ENCODE data around the gene SEPTIN10.
A peak's percentile ranks its signal among the peaks of the same experiment; 100 is the strongest.
"Not testable (repeated sequence)": the region's sequence is repeated elsewhere in the genome, so short reads cannot be mapped to it uniquely, and the experiment has no call there.

The SEPTIN10 gene

DNA sequence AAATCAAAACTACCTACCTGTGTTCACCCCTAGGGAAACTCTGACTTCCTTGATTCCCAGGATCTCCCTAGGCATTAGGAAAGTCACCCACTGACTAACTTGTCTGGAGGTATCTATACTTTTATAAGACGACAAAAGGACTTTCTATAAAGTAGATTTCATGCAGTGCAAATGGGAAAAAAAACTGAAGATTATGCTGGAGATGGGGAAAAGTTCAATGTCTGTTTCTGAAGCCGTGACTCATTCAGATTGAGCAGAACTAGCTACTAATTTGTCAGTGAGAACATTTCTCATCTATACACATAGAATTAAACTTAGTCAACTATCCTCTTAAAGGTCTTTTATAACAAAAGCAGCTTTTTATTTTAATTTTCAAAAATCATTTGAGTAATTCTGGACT lies 6.0 kb downstream of the SEPTIN10 start:
- no peak for DNase-seq

DNA sequence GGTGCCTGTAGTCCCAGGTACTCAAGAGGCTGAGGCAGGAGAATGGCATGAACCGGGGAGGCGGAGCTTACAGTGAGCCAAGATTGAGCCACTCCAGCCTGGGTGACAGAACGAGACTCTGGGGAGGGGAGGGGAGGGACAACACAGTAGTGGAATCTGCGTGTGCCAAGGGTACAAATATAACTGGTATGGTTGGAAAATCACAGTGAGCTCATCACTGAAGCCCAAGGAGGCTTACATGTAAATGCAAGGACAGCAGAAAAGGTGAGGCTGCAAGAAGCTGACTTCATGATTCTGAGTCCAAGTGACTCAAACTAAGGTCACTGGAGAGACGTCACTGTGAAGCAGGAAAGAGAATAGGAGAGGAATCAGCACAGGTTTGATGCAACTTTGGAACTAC lies 9.2 kb downstream of the SEPTIN10 start:
- no peak for DNase-seq

DNA sequence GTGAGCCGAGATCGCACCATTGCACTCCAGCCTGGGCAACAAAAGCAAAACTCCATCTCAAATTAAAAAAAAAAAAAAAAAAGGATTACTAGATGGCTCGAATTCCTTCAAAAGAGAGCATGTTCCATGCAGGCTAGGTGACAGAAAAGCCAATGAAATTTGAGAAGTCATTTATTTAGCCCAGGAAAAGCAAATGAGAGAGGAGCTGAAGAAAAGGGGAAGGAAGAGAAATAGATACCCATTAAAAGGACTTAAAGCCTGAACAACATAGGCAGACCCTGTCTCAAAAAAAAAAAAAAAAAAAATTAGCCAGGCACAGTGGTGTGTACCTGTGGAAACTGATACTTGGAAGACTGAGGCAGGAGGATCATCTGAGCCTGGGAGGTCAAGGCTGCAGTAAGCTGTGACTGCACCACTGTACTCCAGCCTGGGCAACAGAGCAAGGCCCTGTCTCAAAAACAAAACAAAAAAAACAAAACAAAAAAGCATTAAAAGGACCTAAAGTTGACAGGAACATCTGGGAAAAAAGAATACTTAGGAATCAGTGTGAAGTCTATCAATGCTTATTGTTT lies 11.1 kb downstream of the SEPTIN10 start:
- DNase-seq, result no peak

DNA sequence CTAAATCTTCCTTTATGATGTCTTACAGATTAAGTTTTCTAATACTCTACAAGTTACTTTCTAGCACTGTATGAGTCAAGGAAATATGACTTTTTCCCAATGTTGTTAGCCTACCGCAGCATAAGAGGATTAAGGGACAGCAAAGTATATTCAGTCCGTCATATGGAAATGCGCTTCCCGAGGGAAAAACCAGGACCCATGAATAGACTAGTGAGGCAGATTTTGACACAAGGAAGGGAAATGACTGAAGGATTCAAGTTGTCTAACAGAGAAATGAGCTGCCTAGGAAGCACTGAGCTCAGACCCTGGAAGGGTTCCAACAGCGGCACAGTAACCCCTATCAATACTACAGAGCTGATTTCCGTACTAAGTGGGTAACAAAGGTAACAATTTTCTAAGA lies 12.0 kb downstream of the SEPTIN10 start:
- peak in 1 of 56 donors; percentile 33 for DNase-seq

DNA sequence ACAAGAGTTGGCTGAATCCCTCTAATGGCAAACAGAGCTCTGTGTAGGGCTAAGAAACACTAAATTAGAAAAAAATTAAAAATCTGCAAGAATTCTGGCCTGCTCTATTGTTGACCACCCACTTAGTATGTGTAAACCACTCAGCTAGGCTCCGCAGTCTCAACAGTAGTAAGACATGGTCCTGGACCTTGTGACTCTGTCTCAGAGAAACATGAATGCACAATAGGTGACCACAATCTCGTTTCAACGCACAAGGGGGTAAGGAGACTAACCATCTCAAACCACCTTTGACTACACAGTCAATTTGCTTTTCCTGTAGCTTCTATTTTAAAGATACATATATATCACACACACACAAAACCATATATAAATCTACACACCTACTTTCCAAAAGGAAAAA lies 16.5 kb downstream of the SEPTIN10 start:
- DNase-seq, result no peak

DNA sequence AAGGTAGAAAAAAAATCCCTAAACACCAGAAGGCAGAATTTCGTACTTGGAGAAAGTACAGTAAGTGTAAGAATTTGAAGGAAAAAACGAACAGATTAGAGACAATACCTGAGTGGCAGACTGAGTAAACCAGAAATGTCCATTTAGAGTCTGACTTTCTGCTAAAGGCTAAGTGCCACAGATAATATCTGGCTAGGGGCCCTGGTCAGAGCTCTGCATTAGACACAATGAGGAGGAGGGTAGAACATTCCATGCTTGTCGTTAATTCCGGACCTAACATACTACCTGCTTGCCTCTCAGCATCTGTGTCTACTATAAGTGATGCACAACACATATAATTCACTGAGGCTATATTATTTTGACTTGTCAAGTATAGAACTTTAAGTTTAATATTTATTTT lies 18.1 kb downstream of the SEPTIN10 start:
- no peak for DNase-seq

DNA sequence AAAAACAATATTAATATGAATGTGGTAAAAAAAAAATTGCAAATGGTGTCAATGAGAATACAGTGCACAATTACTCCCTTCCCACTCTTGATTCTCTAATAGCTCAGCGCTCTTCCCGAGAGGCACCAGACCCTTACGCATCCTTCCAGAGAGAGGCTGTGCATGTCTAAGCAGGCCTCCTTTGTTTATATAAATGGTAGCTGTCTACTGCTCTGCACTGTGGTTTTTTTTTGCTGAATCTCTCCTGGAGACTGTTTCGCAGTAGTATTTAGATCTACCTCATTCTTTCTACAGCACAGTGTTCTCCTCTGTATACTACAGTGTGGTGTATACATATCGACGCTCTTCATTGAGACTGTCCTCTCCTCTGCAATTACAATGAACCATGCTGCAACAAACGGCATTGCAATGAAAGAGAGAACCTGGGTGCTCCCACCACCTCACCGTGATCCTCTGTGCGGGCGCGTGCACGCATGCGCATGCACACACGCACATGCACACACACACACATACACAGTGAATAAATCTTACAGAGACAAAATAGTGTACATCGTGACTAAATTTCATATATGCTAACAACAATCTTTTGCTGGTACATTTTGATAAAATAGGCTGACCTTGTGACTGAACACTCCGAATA lies 19.4 kb downstream of the SEPTIN10 start:
- DNase-seq, result peak in 11 of 56 donors; percentile 4 to 33 (median 9)

DNA sequence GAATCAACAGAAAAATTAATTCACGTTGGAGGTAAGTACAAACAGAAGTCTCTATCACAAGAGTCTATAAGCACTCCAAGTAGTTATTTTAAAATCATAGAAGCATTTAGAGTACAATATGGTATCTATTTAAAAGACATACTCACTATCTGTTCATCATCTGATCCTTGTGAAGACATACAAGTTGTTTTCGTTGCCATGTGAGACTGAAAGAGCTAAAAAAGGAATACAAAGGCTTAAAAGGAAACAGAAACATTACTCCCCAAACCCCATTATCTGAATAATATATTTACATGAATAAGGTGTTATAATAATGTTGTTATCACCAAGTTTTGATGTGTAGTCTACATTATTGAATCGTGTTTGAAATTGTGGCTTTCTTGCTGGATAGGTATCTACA lies 20.9 kb downstream of the SEPTIN10 start:
- no peak for DNase-seq

DNA sequence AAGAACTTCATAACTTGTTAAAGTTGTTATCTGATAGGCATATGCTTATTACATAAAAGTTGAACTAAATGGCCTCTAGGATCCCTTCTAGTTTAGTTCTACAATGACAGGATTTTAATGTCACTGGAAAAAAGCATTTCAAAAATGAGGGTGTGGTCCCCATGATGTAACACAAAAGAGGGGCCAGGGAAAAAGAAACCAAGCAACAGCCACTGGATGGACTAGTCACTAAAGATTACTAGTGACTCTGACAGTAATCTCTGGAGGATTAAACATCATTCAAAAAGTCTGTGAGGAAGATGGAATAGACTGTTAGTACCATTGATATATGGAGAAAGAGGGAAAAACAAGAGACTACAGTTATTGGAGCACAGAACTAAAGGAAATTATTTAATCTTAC lies 22.6 kb downstream of the SEPTIN10 start:
- no peak for DNase-seq

DNA sequence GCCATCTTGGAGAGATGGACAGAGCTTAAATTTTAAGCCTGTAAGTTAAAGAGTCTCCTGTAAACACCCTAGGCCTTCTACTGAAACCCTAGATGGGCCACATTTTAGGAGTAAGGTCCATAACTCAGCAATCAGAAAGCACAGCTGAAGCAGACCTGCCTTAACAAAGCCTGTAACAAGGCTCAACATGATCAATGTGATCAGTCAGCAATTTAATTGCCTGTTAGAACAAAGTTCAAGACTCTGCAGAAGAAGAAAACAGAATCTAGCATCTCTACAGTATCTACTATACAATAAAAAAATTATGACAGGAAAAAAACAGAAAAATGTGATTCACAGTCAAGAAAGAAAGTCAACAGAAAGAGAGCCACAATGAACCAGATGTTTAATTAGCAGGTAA lies 27.1 kb downstream of the SEPTIN10 start:
- DNase-seq, result no peak

DNA sequence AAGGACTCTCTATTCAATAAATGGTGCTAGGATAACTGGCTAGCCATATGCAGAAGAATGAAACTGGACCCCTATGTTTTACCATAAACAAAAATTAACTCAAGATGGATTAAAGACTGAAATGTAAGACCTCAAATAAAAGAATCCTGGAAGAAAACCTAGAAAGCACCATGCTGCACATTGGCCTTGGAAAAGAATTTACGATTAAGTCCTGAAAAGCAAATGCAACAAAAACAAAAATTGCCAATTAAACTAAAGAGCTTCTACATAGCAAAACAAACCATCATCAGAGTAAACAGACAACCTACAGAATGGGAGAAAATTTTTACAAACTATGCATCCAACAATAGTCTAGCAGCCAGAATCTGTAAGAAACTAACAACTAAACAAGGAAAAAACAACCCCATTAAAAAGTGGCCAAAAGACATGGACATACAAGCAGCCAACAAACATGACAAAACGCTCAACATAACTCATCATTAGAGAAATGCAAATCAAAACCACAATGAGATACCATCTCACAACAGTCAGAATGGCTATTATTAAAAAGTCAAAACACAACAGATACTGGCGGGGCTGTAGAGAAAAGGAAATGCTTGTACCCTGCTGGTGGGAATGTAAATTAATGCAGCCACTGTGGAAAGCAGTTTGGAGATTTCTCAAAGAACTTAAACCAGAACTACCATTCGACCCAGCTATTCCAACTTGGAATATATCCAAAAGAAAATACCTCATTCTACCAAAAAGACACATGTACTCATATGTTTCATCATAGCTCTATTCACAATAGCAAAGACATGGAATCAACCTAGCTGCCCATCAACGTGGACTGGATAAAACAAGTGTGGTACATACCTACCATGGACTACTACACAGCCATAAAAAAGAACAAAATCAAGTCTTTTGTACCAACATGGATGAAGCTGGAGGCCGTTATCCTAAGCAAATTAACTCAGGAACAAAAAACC lies 30.6 kb downstream of the SEPTIN10 start:
- DNase-seq, result no peak

DNA sequence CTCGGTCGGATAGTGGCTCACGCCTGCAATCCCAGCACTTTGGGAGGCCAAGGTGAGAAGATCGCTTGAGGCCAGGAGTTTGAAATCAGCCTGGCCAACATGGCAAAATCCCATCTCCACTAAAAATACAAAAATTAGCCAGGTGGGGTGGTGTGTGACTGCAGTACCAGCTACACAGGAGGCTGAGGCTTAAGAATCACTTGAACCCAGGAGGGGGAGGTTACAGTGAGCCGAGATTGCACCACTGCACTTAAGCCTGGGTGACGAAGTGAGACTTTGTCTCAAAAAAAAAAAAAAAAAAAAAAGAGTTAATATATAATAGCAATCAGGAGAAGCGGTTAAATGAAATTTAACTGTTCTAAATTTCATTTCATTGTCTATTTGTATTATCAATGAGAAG lies 36.1 kb downstream of the SEPTIN10 start:
- DNase-seq, result not testable (repeated sequence)

DNA sequence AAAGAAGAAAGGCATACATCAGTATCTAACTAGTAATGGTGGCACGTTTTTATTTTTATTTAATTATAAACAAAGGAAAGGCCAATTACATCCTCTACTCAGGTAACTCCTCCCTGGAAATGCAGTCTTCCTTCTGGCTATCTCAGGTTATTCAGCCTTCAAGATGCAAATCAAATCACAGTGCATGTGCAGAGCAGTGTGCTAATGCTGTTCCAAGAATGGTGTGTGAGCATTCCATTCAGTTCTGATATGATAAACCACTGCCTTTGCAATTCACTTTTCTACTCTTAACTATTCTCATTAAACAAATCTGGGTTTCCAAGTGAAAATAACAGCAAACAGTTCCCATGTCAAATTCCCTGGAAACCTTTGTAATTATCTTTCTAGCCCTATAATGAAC lies 38.4 kb downstream of the SEPTIN10 start:
- DNase-seq, result no peak

DNA sequence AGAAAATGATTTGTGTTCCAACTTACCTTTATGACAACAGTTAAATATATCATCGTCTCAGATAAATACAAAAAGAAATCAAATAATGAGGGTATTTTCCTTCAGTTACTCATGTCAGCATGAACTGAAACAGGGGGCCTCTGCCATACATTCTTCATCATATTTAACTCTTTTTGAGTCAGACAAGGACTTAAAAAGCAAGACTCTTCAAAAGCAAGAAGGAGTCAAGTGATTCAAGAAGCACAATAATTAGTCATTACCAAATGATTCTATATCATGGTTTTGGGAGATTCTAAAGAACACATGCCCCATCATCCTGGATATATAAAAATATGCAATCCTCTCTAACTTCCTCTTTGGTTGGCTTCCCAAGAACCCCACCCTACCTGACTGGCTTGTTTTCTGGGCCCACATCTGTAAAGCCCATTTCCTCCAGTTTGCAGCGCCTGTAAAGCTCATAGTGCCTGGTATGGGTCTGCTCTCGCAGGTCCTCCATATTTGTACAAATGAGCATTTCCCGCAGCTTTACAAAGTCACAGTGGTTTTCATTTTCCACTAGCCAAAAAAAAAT lies 49.7 kb downstream of the SEPTIN10 start:
- DNase-seq, result no peak

DNA sequence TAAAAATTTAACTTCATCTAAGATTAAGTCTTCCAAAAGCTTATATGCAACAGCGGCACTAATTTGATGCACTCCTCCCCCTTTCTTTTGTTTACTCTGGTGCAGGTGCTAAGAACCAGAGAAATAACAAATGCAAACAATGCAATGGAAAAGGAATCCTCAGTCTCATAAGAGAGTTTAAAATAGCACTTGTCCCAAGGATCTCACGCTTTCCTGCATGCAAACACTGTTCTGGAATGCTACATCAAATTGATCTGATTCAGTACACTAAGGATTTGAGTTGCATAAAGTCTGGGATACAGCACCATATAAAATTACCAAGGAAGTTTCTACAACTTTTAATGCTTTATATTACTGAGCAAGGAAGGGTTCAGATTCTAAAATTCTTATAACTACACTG lies 50.5 kb downstream of the SEPTIN10 start:
- DNase-seq, result no peak

DNA sequence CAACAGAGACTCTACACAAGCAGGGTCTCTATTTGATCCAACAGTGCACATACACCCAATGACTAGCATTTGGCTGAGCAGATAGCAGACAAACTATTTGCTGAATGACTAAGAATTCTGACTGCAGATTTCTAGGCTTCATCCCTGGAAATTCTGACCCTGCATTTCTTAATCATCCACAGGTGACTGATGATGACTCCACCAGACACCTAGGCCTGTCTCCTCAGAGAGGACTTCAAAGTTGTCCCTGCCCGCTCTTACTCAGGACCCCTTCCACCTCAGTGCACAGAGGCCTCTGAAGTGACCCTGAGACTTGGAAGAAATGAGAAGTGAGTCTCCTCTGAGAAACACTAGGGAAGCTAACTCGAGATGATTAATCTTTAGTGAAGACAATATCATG lies 51.3 kb downstream of the SEPTIN10 start:
- no peak for DNase-seq

DNA sequence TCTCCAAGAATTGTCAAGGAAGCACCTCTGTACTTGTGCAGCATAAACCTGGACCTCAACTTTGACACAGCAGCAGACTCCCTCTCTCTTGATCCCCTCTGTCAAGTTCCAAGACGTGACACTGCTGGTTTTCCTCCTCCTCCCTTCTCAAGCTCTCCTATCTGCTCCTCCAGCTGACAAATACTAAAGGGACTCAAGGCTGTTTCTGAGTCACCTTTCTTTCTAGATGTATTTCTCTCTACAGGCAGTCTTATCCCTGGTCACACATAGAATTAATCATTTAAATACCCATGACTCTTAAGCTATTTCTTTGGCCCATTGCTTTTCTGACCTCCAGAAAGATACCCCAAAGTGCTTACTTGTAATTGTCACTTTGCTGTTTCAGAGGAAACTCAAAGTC lies 53.5 kb downstream of the SEPTIN10 start:
- no peak for DNase-seq

DNA sequence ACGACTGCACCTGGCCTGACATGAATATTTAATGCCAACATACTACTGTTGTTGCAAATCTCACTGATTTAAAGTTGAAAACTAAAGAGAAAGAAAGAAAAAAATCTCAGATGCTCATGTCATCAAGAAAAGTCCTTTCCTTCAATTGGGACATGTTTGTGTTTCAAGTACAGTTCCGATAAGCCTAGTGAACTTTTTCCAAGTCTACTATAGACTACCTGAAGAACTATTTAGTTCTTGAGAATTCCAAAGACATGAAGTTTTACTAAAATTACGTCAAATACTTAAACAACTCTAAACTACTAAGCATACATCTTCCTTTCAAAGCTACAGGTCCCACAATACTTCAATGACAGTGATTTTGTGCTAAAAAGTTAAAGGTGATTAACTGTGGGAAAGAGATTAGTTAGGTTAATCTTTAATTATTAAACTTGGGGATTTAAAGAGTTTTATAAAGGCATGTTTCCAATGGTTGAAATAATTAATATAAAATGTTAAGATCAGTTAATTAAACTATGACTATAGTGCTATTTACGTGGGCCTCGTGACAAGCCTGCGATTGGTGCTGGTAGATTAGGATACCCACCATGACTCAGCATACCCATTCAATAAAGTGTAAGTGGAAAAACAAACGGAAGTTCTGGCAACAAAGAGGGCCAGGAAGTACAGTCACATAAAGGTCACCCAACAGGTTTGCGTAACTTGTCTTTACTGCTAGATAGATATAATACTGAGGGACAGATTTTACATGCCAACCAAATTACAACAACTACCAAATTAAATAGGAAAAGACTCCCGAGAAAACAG lies 55.5 kb downstream of the SEPTIN10 start:
- DNase-seq, result no peak

DNA sequence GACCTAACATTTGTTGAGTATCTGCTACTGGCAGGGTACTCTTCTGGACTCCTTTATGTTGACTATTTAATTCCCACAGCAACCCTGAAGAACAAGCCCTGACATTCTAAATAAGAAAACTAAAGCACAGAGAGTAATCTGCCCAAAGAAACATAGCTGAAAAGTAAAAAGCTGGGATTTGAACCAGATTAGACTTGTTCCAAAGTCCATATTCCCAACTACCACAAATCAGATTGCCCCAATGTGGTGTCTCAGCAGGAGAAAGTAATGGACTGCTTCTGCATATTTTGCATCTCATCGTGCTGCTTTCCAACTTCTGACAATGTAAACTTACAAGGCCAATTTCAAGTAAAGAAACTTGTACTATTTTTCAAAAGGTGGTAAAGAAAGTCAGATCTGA lies 56.5 kb downstream of the SEPTIN10 start:
- no peak for DNase-seq

DNA sequence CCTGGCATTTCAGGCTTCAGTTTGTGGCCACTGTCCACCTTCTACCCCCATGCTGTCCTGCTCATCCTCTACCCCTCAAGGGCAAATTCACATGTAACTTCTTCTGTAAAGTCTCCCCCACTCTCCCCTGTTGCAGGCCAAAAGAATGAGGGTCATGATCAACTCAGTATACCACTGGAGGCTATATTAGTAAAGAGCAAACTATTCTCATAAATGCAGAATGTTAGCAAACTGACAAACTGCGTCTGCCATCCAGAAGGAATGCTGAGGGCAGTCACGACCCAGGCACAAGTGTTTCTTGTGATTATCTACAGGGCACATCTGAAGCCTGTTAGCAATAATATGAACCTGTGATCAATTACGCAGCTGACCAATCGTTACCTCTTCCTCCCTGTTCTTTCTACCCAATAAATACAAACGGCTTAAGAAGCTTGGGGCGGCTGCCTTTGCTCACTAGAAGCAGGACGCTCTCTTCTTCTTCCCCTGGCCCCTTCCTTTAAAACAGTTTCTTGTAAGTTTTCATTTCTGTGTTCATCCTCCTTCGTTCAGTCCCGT lies 58.3 kb downstream of the SEPTIN10 start:
- no peak for DNase-seq

DNA sequence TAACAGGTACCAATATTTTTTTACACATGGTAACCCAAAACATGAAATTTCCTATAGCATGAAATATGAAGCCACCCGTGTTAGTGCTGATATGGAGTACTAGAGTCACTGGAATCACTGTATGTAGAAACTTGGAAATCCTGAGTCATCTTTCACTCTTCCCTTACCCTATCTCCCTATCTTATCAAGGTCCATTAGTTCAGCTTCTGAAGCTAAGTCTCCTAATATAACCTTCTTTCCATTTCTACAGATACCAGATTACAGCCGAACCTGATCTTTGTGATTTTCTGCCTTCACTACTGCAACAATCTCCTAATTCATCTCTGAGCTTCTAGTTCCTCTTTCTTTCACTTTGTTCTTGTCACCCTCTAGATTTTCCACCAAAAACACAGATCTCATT lies 59.0 kb downstream of the SEPTIN10 start:
- DNase-seq, result no peak
